Activated CD4-positive, alpha-beta T cell treated with anti-CD3 and anti-CD28 coated beads for 1 hour (primary cell): Measurements from ENCODE around the gene ERFL.

Experiments used
- DNase-seq: peaks from one replicate; pipeline ENCODE4 v3.0.0-alpha.2; 2020

The ERFL gene

DNA sequence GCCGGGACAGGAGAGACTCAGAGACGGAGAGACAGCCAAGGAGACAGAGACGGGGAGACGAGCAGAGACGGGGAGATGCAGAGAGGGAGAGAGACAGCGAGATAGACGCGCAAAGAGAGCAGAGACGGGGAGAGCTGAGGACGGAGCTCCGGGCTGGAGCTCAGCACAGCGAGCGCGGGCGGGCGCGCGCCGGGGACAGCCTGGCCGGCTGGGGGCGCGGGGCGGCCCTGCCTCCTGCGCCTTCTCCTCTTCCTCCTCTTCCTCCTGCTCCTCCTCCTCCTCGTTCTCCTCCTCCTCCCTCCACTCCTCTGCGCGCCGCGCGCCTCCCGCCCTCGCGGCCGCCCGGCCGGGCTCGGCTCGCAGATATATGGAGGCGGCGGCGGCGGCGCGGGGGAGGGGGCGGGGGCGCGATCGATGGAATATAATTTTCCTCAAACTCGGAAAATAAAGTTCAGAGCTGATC lies at the start of gene ERFL:
ERFL (minus strand) TSS at position 229 of the 463 bp plus-strand sequence. CDS start 15,530 bp downstream, outside the sequence.
- DNase-seq = no peak

GRCh38 chr19:41977916-41978315 lies 49.7 kb upstream of the ERFL start:
- no peak for DNase-seq

DNA sequence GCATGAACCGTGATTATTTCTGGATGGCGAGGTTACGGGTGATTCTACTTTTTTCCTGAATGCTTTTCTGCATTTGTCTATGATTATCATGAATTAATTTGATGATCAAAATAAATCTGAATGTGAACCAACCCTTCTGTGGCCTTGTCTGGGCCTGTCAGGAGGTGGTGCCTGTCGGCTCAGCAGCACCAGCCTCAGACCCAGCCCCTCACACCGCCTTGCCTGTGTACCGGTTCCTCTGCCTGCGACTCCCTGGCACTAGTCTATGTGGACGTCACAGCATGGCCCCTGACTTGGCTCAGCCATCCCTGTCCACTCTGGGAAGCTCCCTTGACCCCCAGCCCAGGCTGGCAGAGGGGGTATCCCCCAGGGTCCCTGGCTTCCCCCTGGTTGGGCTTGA lies 46.4 kb upstream of the ERFL start:
- no peak for DNase-seq

GRCh38 chr19:41971363-41971762 lies 43.1 kb upstream of the ERFL start:
- no peak for DNase-seq

- DNase-seq = no peak
Measured at GRCh38 chr19:41969772-41970458, 41.7 kb upstream of the ERFL start.

GRCh38 chr19:41968751-41969595 lies 40.7 kb upstream of the ERFL start:
- DNase-seq = no peak

GRCh38 chr19:41967054-41967783 lies 39.0 kb upstream of the ERFL start:
- no peak for DNase-seq

- DNase-seq = no peak
Measured at GRCh38 chr19:41965106-41965505, 36.9 kb upstream of the ERFL start.

GRCh38 chr19:41960973-41961372 lies 32.7 kb upstream of the ERFL start:
- no peak for DNase-seq

DNA sequence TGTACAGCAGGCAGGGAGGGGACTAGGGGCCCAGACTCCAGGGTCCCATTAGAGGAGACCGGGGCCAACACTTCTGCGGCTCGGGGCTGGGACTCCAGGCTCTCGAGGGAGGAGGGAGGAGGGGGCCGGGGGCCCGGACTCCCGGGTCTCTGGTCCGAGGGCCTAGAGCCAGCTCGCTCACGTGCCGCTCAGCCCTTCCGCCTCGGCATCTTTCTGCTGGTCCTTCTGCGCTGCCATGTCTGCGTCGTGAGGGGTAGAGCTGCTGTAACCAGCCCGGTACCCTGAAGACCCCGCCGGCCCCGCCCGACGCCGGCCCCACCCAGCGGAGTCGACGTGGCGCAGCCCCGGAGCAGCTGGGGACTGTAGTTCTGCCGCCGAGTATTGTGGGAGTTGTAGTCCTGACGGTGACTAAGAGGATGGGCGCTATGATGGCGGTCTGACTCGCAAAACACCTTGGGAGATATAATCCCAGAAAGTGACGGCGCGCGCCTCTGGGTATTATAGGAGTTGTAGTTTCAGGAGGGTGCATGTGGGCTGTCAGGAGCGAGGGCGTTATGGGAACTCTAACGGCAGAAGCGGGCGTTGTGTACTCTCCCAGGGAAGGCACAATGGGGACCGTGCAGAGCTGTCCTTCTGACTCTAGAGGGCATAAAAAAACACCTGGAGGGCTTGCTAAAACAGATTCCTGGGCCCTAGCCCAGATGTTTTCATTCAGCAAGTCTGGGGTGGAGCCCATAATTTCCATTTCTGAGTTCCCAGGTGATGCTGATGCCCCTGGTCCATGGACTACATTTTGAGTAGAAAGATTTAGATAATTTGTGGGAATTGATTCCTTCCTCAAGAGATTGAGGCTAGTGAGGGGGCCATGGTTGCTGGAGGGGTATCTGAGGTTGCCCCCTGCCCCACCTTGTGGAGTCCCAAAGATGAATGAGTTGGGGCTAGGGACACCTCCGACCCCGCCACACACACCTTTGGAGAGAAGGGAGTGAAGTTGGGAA lies 31.1 kb upstream of the ERFL start, which contains the start of gene RABAC1:
RABAC1 (minus strand) TSS at position 266 of the 998 bp plus-strand sequence; CDS start at position 237, 29 bp downstream.
- peak; percentile 79 for DNase-seq

DNA sequence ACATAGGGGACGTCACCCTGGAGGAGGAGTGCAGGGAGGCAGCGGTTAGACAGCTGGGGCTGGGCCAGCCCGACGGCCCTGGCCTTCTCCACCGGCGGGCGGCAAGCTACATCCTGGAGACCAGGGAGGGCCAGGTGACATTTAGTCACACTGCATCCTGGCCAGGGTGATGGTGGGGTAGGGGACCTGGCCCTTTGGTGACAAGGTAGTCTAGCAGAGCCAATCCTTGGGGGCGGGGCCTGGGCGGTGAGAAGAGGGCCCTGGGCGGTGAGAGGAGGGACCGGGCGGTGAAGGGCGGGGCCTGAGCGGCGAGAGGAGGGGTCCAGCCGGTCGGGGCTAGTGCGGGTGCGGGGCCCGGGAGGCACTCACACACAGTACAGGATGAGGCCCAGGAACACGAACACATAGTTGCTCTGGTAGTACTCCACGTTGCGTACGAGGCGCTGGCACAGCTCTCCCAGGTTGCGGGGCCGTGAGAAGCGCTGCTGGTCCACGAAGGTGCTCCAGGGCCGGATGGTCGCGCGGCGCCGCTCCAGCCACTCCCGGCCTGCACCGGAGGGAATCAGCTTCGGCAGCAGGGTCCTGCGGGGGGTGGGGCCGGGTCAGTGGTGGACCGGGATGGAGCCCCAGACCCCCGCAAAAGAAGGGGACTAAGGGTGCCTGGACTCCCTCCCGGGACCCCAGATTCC lies 30.3 kb upstream of the ERFL start:
- DNase-seq = peak; percentile 67

DNA sequence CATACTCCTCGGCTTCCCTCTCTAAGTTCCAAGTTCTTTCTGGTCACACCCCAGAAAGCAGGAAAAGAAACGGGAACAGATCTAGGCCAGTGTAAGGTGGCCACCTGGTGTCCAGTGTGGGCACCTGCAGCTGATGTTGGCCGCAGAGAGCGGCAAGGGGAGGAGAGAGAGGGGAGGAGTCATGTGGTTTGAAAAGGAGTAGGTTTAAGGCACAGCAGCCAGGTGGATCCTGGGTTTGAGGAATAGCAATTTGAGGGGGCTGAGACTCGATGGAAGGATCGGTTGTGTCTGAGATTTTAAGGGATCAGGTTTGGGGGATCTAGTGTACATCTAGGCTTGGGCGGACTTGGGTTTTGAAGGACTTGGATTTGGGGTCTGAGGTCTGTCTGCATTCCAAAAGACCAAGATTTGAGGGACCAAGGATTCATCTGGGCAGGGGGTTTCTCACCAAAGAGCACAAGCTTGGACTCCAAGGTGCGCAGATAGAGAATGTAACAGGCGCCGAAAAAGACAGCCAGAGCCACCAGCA lies 29.7 kb upstream of the ERFL start:
- DNase-seq = no peak

GRCh38 chr19:41957161-41957837 lies 29.1 kb upstream of the ERFL start:
- DNase-seq = no peak

DNA sequence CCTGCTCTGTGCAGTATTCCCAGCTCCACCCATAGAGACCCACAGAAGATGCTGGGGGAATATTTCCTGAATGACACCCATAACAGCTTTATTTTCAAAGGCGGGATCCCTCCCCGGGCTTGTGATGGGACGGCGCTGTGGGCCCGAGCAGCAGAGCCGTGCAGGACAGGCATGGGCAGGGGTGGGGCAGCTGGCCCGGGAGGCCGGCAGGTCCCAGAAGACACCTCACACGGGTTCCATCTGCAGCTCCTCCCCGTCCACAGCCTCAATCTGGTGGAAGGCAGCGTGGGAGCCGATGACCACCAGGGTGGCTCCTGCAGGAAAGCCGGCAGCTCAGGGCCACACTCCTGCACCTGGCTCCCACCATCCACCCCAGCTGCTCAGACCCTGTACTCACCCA lies 28.4 kb upstream of the ERFL start:
- no peak for DNase-seq

GRCh38 chr19:41955521-41955920 lies 27.3 kb upstream of the ERFL start:
- no peak for DNase-seq

- DNase-seq = peak; percentile 80
Measured at GRCh38 chr19:41951686-41952172, 23.5 kb upstream of the ERFL start.

DNA sequence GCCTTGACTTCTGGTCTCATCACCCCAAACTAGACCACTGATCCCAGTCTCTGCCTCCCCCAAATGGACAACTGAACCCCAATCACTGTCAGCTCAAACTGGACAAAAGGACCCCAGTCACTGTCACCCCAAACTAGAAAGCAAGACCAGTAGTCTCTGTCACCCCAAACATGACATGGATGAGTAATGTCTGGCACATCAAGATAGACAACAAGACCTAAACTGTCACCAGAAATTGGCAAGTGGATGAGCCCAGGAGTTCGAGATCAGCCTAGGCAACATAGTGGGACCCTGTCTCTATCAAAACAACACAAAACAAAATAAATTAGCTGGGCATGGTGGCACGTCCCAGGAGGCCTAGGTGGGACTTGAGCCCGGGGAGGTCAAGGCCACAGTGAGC lies 18.8 kb upstream of the ERFL start:
- DNase-seq = no peak

GRCh38 chr19:41945135-41945766 lies 17.0 kb upstream of the ERFL start:
- peak; percentile 76 for DNase-seq

GRCh38 chr19:41944336-41944735 lies 16.1 kb upstream of the ERFL start:
- no peak for DNase-seq
